Trophoblast cell (in vitro differentiated cells and primary cell): Measurements from ENCODE around the gene HNF1B.

Experiments
- DNase-seq, 2 donors: peaks; one replicate each; pipeline ENCODE4 v3.0.0-alpha.2; 2016
- H2AFZ ChIP-seq: 2 replicates; pipeline ENCODE4 v1.6.1; 2013; ENCODE audit warnings: low read length, moderate library complexity, mild to moderate bottlenecking; ENCODE audit not compliant: insufficient read depth, poor library complexity
- H2AK5ac ChIP-seq: 2 replicates; pipeline ENCODE4 v1.6.1; 2013; ENCODE audit warnings: mild to moderate bottlenecking, low read length
- H2BK120ac ChIP-seq: 2 replicates; pipeline ENCODE4 v1.6.1; 2013; ENCODE audit warnings: low read length, mild to moderate bottlenecking, moderate library complexity; ENCODE audit not compliant: insufficient read depth, poor library complexity
- H2BK12ac ChIP-seq: 2 replicates; pipeline ENCODE4 v1.6.1; 2013; ENCODE audit warnings: mild to moderate bottlenecking, low read length, moderate library complexity
- H2BK5ac ChIP-seq: 2 replicates; pipeline ENCODE4 v1.6.1; 2013; ENCODE audit warnings: low read length, low read depth, moderate library complexity, mild to moderate bottlenecking; ENCODE audit not compliant: poor library complexity
- H3K14ac ChIP-seq: 2 replicates; pipeline ENCODE4 v1.6.1; 2013; ENCODE audit warnings: mild to moderate bottlenecking, low read length
- H3K18ac ChIP-seq: 2 replicates; pipeline ENCODE4 v1.6.1; 2013; ENCODE audit warnings: mild to moderate bottlenecking, low read length
- H3K23ac ChIP-seq: 2 replicates; pipeline ENCODE4 v1.6.1; 2013; ENCODE audit warnings: low read length
- H3K27ac ChIP-seq: 2 replicates; pipeline ENCODE4 v1.5.1; 2013; ENCODE audit warnings: low read depth, mild to moderate bottlenecking, inconsistent platforms, low read length, moderate library complexity
- H3K27me3 ChIP-seq: 2 replicates; pipeline ENCODE4 v1.6.1; 2013; ENCODE audit warnings: inconsistent platforms, mild to moderate bottlenecking, low read length, moderate library complexity; ENCODE audit not compliant: insufficient read depth
- H3K36me3 ChIP-seq, 2 experiments: 1 replicate in 1 of 2; 2 replicates in 1 of 2; pipeline ENCODE4 v1.6.1; 2013; ENCODE audit warnings: low read length in 2 of 2, mild to moderate bottlenecking in 2 of 2, moderate library complexity in 1 of 2; ENCODE audit not compliant: insufficient read depth in 2 of 2, control insufficient read depth in 1 of 2
- H3K4ac ChIP-seq: 2 replicates; pipeline ENCODE4 v1.6.1; 2013; ENCODE audit warnings: low read depth, mild to moderate bottlenecking, low read length, moderate library complexity
- H3K4me1 ChIP-seq, 2 experiments: 1 replicate in 1 of 2; 2 replicates in 1 of 2; pipeline ENCODE4 v1.6.1; 2013; ENCODE audit warnings: low read length in 2 of 2, mild to moderate bottlenecking in 2 of 2, moderate library complexity in 1 of 2; ENCODE audit not compliant: insufficient read depth in 2 of 2, control insufficient read depth in 1 of 2
- H3K4me2 ChIP-seq: 2 replicates; pipeline ENCODE4 v1.6.1; 2013; ENCODE audit warnings: inconsistent platforms, mild to moderate bottlenecking, low read length, moderate library complexity
- H3K4me3 ChIP-seq: 2 replicates; pipeline ENCODE4 v1.5.1; 2013; ENCODE audit warnings: mild to moderate bottlenecking, low read depth, low read length, inconsistent platforms
- H3K79me1 ChIP-seq: one replicate; pipeline ENCODE4 v1.6.1; 2013; ENCODE audit warnings: low read length
- H3K79me2 ChIP-seq: 2 replicates; pipeline ENCODE4 v1.6.1; 2013; ENCODE audit warnings: low read length, mild to moderate bottlenecking; ENCODE audit not compliant: control insufficient read depth, insufficient read depth, poor library complexity
- H3K9ac ChIP-seq: 2 replicates; pipeline ENCODE4 v1.6.1; 2013; ENCODE audit warnings: mild to moderate bottlenecking, low read length
- H3K9me3 ChIP-seq: 2 replicates; pipeline ENCODE4 v1.6.1; 2013; ENCODE audit warnings: low read depth, mild to moderate bottlenecking, control low read depth, inconsistent platforms, low read length; ENCODE audit not compliant: insufficient read depth
- H4K12ac ChIP-seq: 2 replicates; pipeline ENCODE4 v1.6.1; 2013; ENCODE audit warnings: low read depth, mild to moderate bottlenecking, low read length, moderate library complexity
- H4K8ac ChIP-seq: 2 replicates; pipeline ENCODE4 v1.6.1; 2013; ENCODE audit warnings: low read depth, mild to moderate bottlenecking, low read length, moderate library complexity
- H4K91ac ChIP-seq: one replicate; pipeline ENCODE4 v1.6.1; 2013; ENCODE audit warnings: low read depth, mild to moderate bottlenecking, low read length, moderate library complexity
- WGBS: extraction: QIAGEN DNeasy Blood & Tissue Kit; methylation state at CpG from one replicate; pipeline ENCODE4 v1.1.7; 2013; ENCODE audit warnings: missing lambda C conversion rate; ENCODE audit not compliant: insufficient read length, insufficient coverage; ENCODE audit errors: extremely low coverage; 5-methylcytosine and 5-hydroxymethylcytosine counted together

HNF1B gene

GRCh38 chr17:37789021-37789565 is 44.2 kb upstream of the HNF1B start:
- no CpG with 5 or more reads among the region's 5 CpGs for WGBS
- H2BK5ac ChIP-seq: no peak overlapping the region
- H3K27ac ChIP-seq: no peak overlapping the region
- no peaks in the 10 kb centered on the region for H3K36me3 ChIP-seq
- H2AFZ ChIP-seq: no peak overlapping the region
- no peak overlapping the region for H3K4me3 ChIP-seq
- H3K4me2 ChIP-seq: no peak overlapping the region
- H2BK120ac ChIP-seq: no peak overlapping the region
- H3K79me2 ChIP-seq: no peaks in the 10 kb centered on the region
- no peaks in the 10 kb centered on the region for H3K27me3 ChIP-seq
- H3K4ac ChIP-seq: no peak overlapping the region
- H3K18ac ChIP-seq: no peak overlapping the region
- H2BK12ac ChIP-seq: no peak overlapping the region
- H2AK5ac ChIP-seq: no peak overlapping the region
- H4K91ac ChIP-seq: no peak overlapping the region
- H3K79me1 ChIP-seq: no peaks in the 10 kb centered on the region
- H3K9ac ChIP-seq: no peak overlapping the region
- peaks cover 0 to 8% of the 10 kb centered on the region in 2 experiments for H3K4me1 ChIP-seq
- H3K14ac ChIP-seq: no peak overlapping the region
- no peaks in the 10 kb centered on the region for H3K9me3 ChIP-seq
- H4K12ac ChIP-seq: no peak overlapping the region
- no peak overlapping the region for H4K8ac ChIP-seq
- DNase-seq: no peak
- H3K23ac ChIP-seq: no peak overlapping the region

GRCh38 chr17:37788526-37788925 is 43.7 kb upstream of the HNF1B start:
- H3K9me3 ChIP-seq: no peaks in the 10 kb centered on the region
- H4K12ac ChIP-seq: no peak overlapping the region
- DNase-seq: no peak
- no peak overlapping the region for H4K91ac ChIP-seq
- H2AFZ ChIP-seq: no peak overlapping the region
- no peak overlapping the region for H3K4me3 ChIP-seq
- no peak overlapping the region for H3K18ac ChIP-seq
- WGBS: no CpG with 5 or more reads among the region's 1 CpG
- H3K4ac ChIP-seq: no peak overlapping the region
- H3K14ac ChIP-seq: no peak overlapping the region
- no peak overlapping the region for H3K23ac ChIP-seq
- no peak overlapping the region for H2BK120ac ChIP-seq
- no peak overlapping the region for H3K4me2 ChIP-seq
- no peak overlapping the region for H2AK5ac ChIP-seq
- H3K36me3 ChIP-seq: no peaks in the 10 kb centered on the region
- H3K79me1 ChIP-seq: no peaks in the 10 kb centered on the region
- no peak overlapping the region for H2BK12ac ChIP-seq
- no peak overlapping the region for H4K8ac ChIP-seq
- peaks cover 0 to 8% of the 10 kb centered on the region in 2 experiments for H3K4me1 ChIP-seq
- H3K9ac ChIP-seq: no peak overlapping the region
- no peak overlapping the region for H3K27ac ChIP-seq
- no peaks in the 10 kb centered on the region for H3K79me2 ChIP-seq
- H3K27me3 ChIP-seq: no peaks in the 10 kb centered on the region
- no peak overlapping the region for H2BK5ac ChIP-seq

- Histone ChIP-seq H3K4ac (no peak overlapping the region), H2BK120ac (no peak overlapping the region), H3K79me1 (no peaks in the 10 kb centered on the region), H2BK12ac (no peak overlapping the region), H3K23ac (no peak overlapping the region), H3K9ac (no peak overlapping the region), H3K4me2 (no peak overlapping the region), H3K36me3 (no peaks in the 10 kb centered on the region), H2AK5ac (no peak overlapping the region), H3K4me1 (peaks cover 0 to 8% of the 10 kb centered on the region in 2 experiments), H4K91ac (no peak overlapping the region), H3K18ac (no peak overlapping the region), H2BK5ac (no peak overlapping the region), H4K8ac (no peak overlapping the region), H3K79me2 (no peaks in the 10 kb centered on the region), H3K9me3 (no peaks in the 10 kb centered on the region), H3K4me3 (no peak overlapping the region), H3K14ac (no peak overlapping the region), H3K27ac (no peak overlapping the region), H2AFZ (no peak overlapping the region), H4K12ac (no peak overlapping the region), H3K27me3 (no peaks in the 10 kb centered on the region)
- no CpG with 5 or more reads among the region's 8 CpGs for WGBS
- no peak for DNase-seq
Measured at GRCh38 chr17:37787055-37787757, 42.3 kb upstream of the HNF1B start.

- no peaks in the 10 kb centered on the region for H3K9me3 ChIP-seq
- no peak overlapping the region for H2BK120ac ChIP-seq
- H3K4me3 ChIP-seq: no peak overlapping the region
- DNase-seq: no peak
- no peak overlapping the region for H3K27ac ChIP-seq
- H2BK12ac ChIP-seq: no peak overlapping the region
- no peak overlapping the region for H2AK5ac ChIP-seq
- no peak overlapping the region for H4K91ac ChIP-seq
- H2AFZ ChIP-seq: no peak overlapping the region
- no CpG with 5 or more reads among the region's 2 CpGs for WGBS
- H3K4me1 ChIP-seq: peaks cover 0 to 6% of the 10 kb centered on the region in 2 experiments
- no peak overlapping the region for H3K14ac ChIP-seq
- H3K27me3 ChIP-seq: no peaks in the 10 kb centered on the region
- H3K23ac ChIP-seq: no peak overlapping the region
- H3K36me3 ChIP-seq: no peaks in the 10 kb centered on the region
- H4K8ac ChIP-seq: no peak overlapping the region
- H3K4me2 ChIP-seq: no peak overlapping the region
- H3K79me1 ChIP-seq: no peaks in the 10 kb centered on the region
- no peak overlapping the region for H2BK5ac ChIP-seq
- H3K79me2 ChIP-seq: no peaks in the 10 kb centered on the region
- no peak overlapping the region for H3K9ac ChIP-seq
- no peak overlapping the region for H3K4ac ChIP-seq
- no peak overlapping the region for H3K18ac ChIP-seq
- H4K12ac ChIP-seq: no peak overlapping the region
Measured at GRCh38 chr17:37786481-37786880, 41.6 kb upstream of the HNF1B start.
